Mesothelial cell of epicardium (in vitro differentiated cells): Measurements from ENCODE around the gene S100B. TPM values are rescaled to one million over a fixed set of nuclear protein-coding genes. Genes with fewer than 3 reads are reported as not detected.

Experiments
- DNase-seq, 2 experiments: peaks; one replicate each; pipeline ENCODE4 v3.0.0; 2021; ENCODE audit warnings: low spot score in 2 of 2; ENCODE audit not compliant: unreplicated experiment in 2 of 2
- H3K27ac Mint-ChIP-seq: 2 replicates; pipeline ENCODE4 v1.8.0; 2021; ENCODE audit warnings: mixed read lengths
- H3K27me3 Mint-ChIP-seq: 2 replicates; pipeline ENCODE4 v1.8.0; 2021; ENCODE audit warnings: low read depth, mixed read lengths
- H3K36me3 Mint-ChIP-seq: 2 replicates; pipeline ENCODE4 v1.8.0; 2021; ENCODE audit warnings: mixed read lengths
- H3K4me1 Mint-ChIP-seq: 2 replicates; pipeline ENCODE4 v1.8.0; 2021; ENCODE audit warnings: mixed read lengths
- H3K4me3 Mint-ChIP-seq: 2 replicates; pipeline ENCODE4 v1.8.0; 2021; ENCODE audit warnings: mild to moderate bottlenecking, moderate library complexity, mixed read lengths
- H3K9me3 Mint-ChIP-seq: 2 replicates; pipeline ENCODE4 v1.8.0; 2021; ENCODE audit warnings: mixed read lengths
- total RNA-seq: library from RNA; stranded (reverse); gene quantifications from 3 replicates; pipeline ENCODE4 v1.2.1, GENCODE V29; 2021
- TF ChIP-seq, protein P1 (sequence below): fragments of 200-600 bp; sonication (generic); IDR thresholded peaks from one replicate; pipeline ENCODE4 v1.5.0; 2021; ENCODE audit warnings: antibody characterized with exemption; ENCODE audit not compliant: unreplicated experiment

S100B gene
- total RNA-seq, 1 donor from 2014 or later = 0.27 TPM

DNA sequence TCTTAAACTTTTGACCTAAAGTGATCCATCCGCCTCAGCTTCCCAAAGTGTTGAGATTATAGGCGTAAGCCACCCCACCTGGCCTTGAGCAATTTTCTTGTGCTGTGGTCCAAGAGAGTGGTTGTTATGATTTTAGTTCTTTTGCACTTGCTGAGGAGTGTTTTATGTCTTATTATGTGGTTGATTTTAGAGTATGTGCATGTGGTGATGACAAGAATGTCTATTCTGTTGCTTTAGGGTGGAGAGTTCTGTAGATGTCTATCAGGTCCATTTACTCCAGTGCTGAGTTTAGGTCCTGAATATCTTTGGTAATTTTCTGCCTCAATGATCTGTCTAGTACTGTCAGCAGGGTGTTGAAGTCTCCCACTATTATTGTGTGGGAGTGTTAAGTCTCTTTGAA lies 11.2 kb upstream of the S100B start:
- Mint-ChIP-seq H3K4me3 (no peak overlapping the region), H3K9me3 (peaks cover 19% of the 10 kb centered on the region), H3K4me1 (no peaks in the 10 kb centered on the region), H3K27ac (no peak overlapping the region), H3K27me3 (peaks cover 23% of the 10 kb centered on the region), H3K36me3 (no peaks in the 10 kb centered on the region)
- TF ChIP-seq, protein P1, sequence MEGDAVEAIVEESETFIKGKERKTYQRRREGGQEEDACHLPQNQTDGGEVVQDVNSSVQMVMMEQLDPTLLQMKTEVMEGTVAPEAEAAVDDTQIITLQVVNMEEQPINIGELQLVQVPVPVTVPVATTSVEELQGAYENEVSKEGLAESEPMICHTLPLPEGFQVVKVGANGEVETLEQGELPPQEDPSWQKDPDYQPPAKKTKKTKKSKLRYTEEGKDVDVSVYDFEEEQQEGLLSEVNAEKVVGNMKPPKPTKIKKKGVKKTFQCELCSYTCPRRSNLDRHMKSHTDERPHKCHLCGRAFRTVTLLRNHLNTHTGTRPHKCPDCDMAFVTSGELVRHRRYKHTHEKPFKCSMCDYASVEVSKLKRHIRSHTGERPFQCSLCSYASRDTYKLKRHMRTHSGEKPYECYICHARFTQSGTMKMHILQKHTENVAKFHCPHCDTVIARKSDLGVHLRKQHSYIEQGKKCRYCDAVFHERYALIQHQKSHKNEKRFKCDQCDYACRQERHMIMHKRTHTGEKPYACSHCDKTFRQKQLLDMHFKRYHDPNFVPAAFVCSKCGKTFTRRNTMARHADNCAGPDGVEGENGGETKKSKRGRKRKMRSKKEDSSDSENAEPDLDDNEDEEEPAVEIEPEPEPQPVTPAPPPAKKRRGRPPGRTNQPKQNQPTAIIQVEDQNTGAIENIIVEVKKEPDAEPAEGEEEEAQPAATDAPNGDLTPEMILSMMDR = no peak
- DNase-seq = no peak

- peaks cover 23% of the 10 kb centered on the region for H3K27me3 Mint-ChIP-seq
- no peak overlapping the region for H3K4me3 Mint-ChIP-seq
- TF ChIP-seq, protein P1 = no peak
- peaks cover 17% of the 10 kb centered on the region for H3K9me3 Mint-ChIP-seq
- H3K27ac Mint-ChIP-seq = no peak overlapping the region
- H3K4me1 Mint-ChIP-seq = no peaks in the 10 kb centered on the region
- no peaks in the 10 kb centered on the region for H3K36me3 Mint-ChIP-seq
- DNase-seq = no peak
These were observed 8.5 kb upstream of the S100B start for GRCh38 chr21:46613391-46613790.

- Mint-ChIP-seq H3K27me3 (peaks cover 13% of the 10 kb centered on the region), H3K27ac (no peak overlapping the region)
These were observed 5.3 kb upstream of the S100B start for GRCh38 chr21:46610018-46610701.

GRCh38 chr21:46608672-46609111 lies 3.8 kb upstream of the S100B start:
- no peaks in the 10 kb centered on the region for H3K36me3 Mint-ChIP-seq
- TF ChIP-seq, protein P1 = no peak

More at GRCh38 chr21:46610018-46610701, 5.3 kb upstream of the S100B start:
- Mint-ChIP-seq H3K4me3 (no peak overlapping the region), H3K36me3 (no peaks in the 10 kb centered on the region), H3K4me1 (peaks cover 3% of the 10 kb centered on the region), H3K9me3 (peaks cover 14% of the 10 kb centered on the region)
- TF ChIP-seq, protein P1 = no peak
- no peak for DNase-seq

DNA sequence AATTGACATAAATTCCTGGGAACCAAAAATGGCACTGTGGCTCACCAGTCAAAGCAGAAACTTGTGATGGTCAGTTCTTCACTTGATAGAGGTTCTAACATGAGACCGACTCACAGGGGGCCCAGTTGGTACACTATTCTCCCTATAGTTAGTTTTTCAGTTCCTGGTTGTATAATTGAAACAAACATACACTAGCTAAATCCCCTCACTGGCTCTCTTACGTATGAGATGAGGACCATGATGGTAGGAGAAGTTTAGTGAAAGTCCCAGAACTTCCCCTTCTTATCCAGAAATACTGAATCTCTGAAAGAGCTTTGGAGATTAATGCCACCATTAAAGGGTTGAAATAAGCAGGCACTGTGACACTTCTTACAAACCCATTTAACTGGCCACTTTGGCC lies 2.8 kb upstream of the S100B start:
- no peak for DNase-seq
- no peaks in the 10 kb centered on the region for H3K36me3 Mint-ChIP-seq
- TF ChIP-seq, protein P1 = no peak
- no peaks in the 10 kb centered on the region for H3K27me3 Mint-ChIP-seq
- peaks cover 13% of the 10 kb centered on the region for H3K4me1 Mint-ChIP-seq
- H3K9me3 Mint-ChIP-seq = peaks cover 14% of the 10 kb centered on the region
- H3K4me3 Mint-ChIP-seq = no peak overlapping the region
- no peak overlapping the region for H3K27ac Mint-ChIP-seq

More at GRCh38 chr21:46608672-46609111, 3.8 kb upstream of the S100B start:
- Mint-ChIP-seq H3K4me1 (peaks cover 10% of the 10 kb centered on the region), H3K27ac (no peak overlapping the region), H3K9me3 (peaks cover 14% of the 10 kb centered on the region), H3K27me3 (no peaks in the 10 kb centered on the region), H3K4me3 (no peak overlapping the region)
- no peak for DNase-seq
